GM18526 (cell line): ENCODE measurements around the gene SND1.

Experiments
- POLR2A ChIP-seq: IDR thresholded peaks from 3 replicates; pipeline ENCODE4 v1.6.1; 2011; ENCODE audit not compliant: insufficient read length; ENCODE audit errors: extremely low read depth

The SND1 gene

GRCh38 chr7:127946847-127947246, 294.9 kb downstream of the SND1 start:
- no peak for TF ChIP-seq POLR2A

DNA sequence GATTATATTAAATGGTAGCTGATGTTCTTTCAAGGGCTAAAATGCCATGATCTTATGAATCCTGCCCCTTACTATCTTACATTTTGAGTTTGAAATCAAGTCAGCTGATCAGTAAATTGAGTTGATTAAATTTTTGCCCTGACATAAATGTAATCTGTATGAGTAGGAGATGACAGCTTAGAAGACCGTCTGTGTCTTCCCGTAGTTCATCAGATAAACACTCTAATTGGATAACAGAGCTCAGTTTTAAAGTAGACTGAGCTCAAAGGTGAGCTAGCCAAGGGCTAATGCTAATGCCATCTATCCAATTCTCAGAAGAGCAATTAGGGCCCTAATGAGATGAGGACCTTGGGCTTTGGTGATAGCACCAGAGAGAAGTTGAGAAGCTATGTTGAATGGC, 296.3 kb downstream of the SND1 start:
- no peak for TF ChIP-seq POLR2A

DNA sequence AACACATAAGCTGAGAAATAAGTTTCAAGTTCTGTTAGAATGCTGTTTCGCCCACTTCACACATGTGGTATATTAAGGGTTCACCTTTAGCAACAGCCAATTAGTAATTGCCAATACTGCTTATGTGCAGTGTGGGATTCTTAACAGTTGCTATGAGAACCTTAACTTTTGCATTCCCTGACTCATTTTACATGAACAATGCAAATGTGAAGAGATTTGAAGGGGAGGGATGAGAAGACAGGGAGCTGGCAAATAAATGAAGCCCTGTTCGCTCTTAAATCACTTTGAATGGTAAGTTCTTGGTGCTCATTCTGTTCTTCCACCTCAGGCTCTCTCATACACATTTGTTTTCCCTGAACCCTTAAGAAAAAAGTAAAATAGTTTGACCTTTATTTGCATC, 296.9 kb downstream of the SND1 start:
- TF ChIP-seq POLR2A, result no peak

GRCh38 chr7:127949769-127950222, 297.8 kb downstream of the SND1 start:
- no peak for TF ChIP-seq POLR2A

DNA sequence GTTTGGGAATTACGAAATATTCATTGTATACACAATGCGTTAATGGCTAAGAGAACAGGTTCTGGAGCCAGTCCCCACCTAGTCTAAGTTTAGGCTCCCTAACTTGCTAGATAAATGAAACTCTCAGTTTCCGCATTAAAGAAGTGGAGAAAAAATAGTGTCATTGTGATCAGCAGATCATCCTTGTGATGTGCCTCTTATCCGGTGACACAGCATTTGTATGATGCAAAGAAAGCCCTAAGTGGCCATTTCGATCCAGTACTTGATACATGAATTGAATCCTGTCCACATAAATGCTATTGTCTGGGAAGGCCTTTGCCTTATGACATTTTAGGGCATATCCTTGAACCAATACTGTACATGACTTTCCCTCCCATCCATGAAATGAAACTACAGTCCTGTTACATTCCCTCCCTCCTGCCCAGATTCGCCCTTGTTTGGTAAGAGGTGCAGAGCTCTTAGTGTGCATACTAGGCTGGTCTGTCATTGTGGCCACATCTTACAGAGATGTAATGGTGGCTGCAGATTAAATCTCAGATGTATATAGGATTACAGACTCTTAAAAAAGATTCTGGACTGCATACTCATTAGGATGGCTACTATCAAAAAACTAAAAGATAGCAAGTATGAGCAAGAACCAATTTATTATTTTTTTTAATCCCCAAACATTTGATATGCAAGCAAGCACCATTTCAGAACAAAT, 298.4 kb downstream of the SND1 start:
- no peak for TF ChIP-seq POLR2A

GRCh38 chr7:127953423-127954356, 301.7 kb downstream of the SND1 start:
- no peak for TF ChIP-seq POLR2A

- no peak for TF ChIP-seq POLR2A
Measured at GRCh38 chr7:127954357-127954748, 302.4 kb downstream of the SND1 start.

GRCh38 chr7:127955051-127955531, 303.1 kb downstream of the SND1 start:
- no peak for TF ChIP-seq POLR2A

DNA sequence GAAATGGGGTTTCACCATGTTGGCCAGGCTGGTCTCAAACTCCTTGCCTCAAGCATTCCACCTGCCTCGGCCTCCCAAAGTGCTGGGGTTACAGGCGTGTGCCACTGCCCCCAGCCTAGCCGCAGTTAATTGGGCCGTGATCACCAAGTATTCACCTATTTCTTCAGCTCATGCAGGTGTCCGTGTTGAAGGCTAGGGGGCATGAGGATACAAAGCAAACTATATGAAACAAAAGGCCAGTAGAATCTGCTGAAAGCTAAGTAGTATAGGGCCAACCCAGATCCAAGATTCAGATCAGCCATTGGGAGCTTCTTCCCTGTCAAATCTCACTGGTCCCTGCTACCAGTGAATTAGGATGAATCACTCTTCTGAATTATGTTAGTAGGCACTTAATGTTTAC, 305.9 kb downstream of the SND1 start:
- no peak for TF ChIP-seq POLR2A

- TF ChIP-seq POLR2A, result no peak
Measured at GRCh38 chr7:127959770-127960169, 307.8 kb downstream of the SND1 start.

DNA sequence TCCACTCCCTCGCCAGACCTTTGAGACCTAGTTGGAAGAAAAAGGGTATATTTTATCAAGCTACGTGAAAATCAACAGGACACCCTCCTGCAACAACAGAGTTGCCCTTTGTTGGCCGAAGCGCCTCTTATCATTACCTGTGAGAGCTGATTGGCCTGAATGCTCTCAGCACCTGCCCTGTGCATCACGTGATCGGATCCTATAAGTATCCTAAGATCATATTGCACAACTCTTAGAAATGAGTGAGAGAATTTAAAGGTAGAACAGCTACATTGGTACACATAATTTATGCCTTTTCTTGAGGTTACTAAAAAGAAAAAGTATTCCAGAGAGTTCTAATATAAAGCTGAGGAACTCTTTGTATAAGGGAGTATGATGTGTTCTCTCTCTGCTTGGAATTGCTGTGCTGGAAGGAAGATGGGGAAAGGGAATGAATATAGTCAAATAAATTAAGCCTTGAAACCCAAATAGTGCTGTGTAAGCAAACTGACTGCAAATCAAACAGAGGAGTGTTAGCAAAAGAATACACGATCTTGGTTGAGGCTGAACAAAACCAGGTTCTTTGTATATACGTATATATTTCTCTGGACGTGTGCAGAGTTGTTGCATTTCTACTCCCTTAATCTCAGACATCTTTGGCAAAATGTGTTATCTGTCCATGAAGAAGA, 309.9 kb downstream of the SND1 start:
- TF ChIP-seq POLR2A, result no peak

DNA sequence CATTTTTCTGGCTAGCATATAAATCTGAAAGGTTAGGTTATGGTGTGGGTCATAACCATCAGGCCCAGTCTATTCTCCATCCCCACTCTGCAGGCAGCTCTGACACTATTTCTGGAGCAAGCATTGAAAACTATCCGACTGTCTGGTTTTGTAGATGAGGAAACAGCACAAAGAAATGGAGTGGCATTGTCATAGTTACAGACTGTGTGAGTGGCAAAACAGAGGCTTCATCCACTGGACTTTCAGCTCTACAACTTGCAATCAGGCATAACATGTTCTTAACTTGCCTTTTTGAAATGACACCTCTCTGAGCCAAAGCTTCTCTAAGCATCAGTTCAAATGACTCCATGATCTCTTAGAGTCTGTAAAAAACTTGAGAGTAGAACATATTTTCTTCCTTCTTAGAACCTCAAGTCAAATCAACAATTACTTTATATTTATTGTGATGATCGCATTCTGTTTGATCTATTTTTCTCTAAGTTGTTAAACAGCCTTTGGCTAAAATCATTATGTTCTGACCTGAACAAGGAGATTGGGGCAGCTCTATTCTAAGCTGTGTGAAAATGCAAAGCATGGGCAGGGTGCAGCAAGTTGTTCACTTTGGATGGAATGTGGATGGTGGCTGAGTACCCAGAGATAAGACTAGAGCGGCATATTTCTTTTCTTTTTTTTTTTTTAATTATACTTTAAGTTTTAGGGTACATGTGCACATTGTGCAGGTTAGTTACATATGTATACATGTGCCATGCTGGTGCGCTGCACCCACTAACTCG, 310.8 kb downstream of the SND1 start:
- TF ChIP-seq POLR2A, result no peak

- no peak for TF ChIP-seq POLR2A
Measured at GRCh38 chr7:127967281-127967680, 315.3 kb downstream of the SND1 start.

DNA sequence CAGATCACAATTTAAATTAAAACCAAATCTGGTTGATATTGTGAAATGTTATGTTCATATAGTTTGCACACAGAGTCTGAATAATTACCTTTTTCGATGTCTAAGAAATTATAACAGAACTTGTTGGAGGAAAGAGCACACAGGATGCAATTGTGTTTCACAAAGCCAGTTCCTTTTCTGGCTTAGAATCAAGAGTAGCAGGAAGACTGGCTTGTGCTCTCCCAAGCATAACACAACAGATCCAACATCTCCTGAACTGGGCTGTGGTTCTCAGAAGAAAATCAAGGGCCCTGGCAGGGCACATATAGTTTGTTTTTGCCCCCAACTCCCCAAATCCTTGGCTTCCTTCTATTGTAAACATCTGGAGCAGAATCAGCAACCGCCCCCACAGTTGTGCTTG, 316.6 kb downstream of the SND1 start:
- no peak for TF ChIP-seq POLR2A

- no peak for TF ChIP-seq POLR2A
Measured at GRCh38 chr7:127973832-127974231, 321.8 kb downstream of the SND1 start.
